Panc1 (cell line): ENCODE results near the gene SCRG1. TPM values are rescaled to one million over a fixed set of nuclear protein-coding genes. Genes with fewer than 3 reads are reported as not detected.

Experiments used
- ATAC-seq: fragments of 200-7000 bp; cut with Tn5 transposase; 2 replicates; pipeline ENCODE4 v1.9.1; 2020; ENCODE audit warnings: mild to moderate bottlenecking, moderate library complexity
- BruUV-seq: library from RNA; stranded (reverse); fragments of 400-500 nt; replicated peaks from 2 replicates; lab custom pipeline; 2021; lab: Mats Ljungman, UMichigan
- CTCF ChIA-PET: fragments of 300-600 bp; sonication (Branson Sonifier 250); formaldehyde crosslinking; loops from one replicate; lab custom pipeline; 2022; ENCODE audit warnings: antibody characterized with exemption; lab: Charles Lee
- POLR2A ChIA-PET: fragments of 300-600 bp; sonication (Branson Sonifier 250); formaldehyde crosslinking; loops from one replicate; lab custom pipeline; 2022; ENCODE audit warnings: antibody characterized with exemption; lab: Charles Lee
- DNase-seq: peaks from one replicate; pipeline ENCODE4 v3.0.0-alpha.2; 2010; ENCODE audit warnings: low read depth, low spot score
- H3K27ac ChIP-seq: 2 replicates; pipeline ENCODE4 v1.5.1; 2011; ENCODE audit warnings: mild to moderate bottlenecking, low read length, inconsistent platforms
- H3K27me3 ChIP-seq: fragments of 200-500 bp; sonication (Bioruptor generic); 2 replicates; pipeline ENCODE4 v1.6.0; 2014; ENCODE audit warnings: low read length, inconsistent platforms; ENCODE audit not compliant: control insufficient read depth, insufficient read depth
- H3K36me3 ChIP-seq: fragments of 200-500 bp; sonication (Bioruptor generic); 2 replicates; pipeline ENCODE4 v1.5.1; 2014; ENCODE audit warnings: inconsistent platforms, mild to moderate bottlenecking, low read length, moderate library complexity; ENCODE audit not compliant: control insufficient read depth, insufficient read depth
- H3K4me1 ChIP-seq: 2 replicates; pipeline ENCODE4 v1.5.1; 2011; ENCODE audit warnings: inconsistent platforms, mild to moderate bottlenecking, low read length, moderate library complexity; ENCODE audit not compliant: control insufficient read depth, insufficient read depth
- H3K4me3 ChIP-seq, 2 experiments: 2 replicates each; pipeline ENCODE4 v1.5.1; 2011 to 2012; ENCODE audit warnings: low read depth in 2 of 2, low read length in 2 of 2, mild to moderate bottlenecking in 2 of 2, inconsistent platforms in 1 of 2, moderate library complexity in 1 of 2
- H3K9me3 ChIP-seq: fragments of 200-500 bp; sonication (Bioruptor generic); 2 replicates; pipeline ENCODE4 v1.5.1; 2014; ENCODE audit warnings: low read depth, mild to moderate bottlenecking, inconsistent platforms, low read length, moderate library complexity; ENCODE audit not compliant: control insufficient read depth, insufficient read depth
- POLR2AphosphoS5 ChIP-seq: IDR thresholded peaks from 2 replicates; pipeline ENCODE4 v1.6.1; 2012; ENCODE audit warnings: mild to moderate bottlenecking, low read depth, low read length, moderate library complexity
- SIN3A ChIP-seq: IDR thresholded peaks from 2 replicates; pipeline ENCODE4 v1.6.1; 2012; ENCODE audit warnings: low read depth, mild to moderate bottlenecking, low read length, moderate library complexity, borderline replicate concordance; ENCODE audit not compliant: insufficient read depth
- TCF7L2 ChIP-seq: IDR thresholded peaks from 2 replicates; pipeline ENCODE4 v1.6.1; 2011; ENCODE audit warnings: mild to moderate bottlenecking, low read depth, low read length, inconsistent platforms
- in situ Hi-C: cut with HindIII; loops from 2 replicates; pipeline ENCODE4 v1.10.0; 2016; ENCODE audit warnings: low sequenced_read_pairs, low pct_unique_long_range_greater_than_20kb
- intact Hi-C: fragments of 100-400 bp; cut with micrococcal nuclease; formaldehyde crosslinking; loops from one replicate; pipeline ENCODE4 v1.10.0; 2022; ENCODE audit not compliant: unreplicated experiment
- total RNA-seq: library from RNA; stranded (reverse); gene quantifications from one replicate; pipeline ENCODE4 v1.2.1, GENCODE V29; 2021; ENCODE audit not compliant: unreplicated experiment
- TF ChIP-seq, protein P1 (sequence below), 2 experiments: IDR thresholded peaks; 2 replicates each; pipeline ENCODE4 v1.6.1; 2011 to 2012; ENCODE audit warnings: low read depth in 2 of 2, control low read depth in 1 of 2, low read length in 1 of 2, mild to moderate bottlenecking in 1 of 2, moderate library complexity in 1 of 2; ENCODE audit not compliant: insufficient read depth in 1 of 2
- TF ChIP-seq, protein P2 (sequence below): fragments of 450-650 bp; IDR thresholded peaks from 2 replicates; pipeline ENCODE4 v1.5.1; 2017; ENCODE audit warnings: mild to moderate bottlenecking

Gene SCRG1
- total RNA-seq, 1 experiment from 2014 or later, result not detected

DNA sequence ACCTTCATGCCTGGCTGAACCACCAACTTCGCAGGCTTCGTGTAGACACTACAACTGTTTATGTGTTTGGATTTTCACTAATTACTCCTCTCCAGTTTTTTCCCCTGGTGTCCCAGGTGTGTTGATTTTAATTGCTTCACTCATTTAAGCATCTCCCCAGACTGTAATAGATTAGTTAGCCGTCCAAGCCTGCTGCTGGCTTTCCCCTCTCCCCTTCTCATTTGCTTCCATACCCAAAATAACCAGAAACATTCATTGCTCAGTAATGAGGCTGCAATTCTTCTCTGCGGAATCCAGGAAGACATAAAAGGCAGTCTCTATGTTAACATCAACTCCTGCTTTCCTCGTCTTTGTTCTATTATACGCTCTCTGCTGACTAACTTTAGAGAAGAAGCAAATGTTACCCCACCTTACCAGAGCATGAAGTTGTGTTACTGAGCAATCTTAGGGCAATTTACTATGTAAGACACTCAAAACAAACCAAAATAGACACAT is 37.9 kb upstream of the SCRG1 start:
- no peaks in the 10 kb centered on the region for H3K36me3 ChIP-seq
- intact Hi-C loops (no loop called here), in situ Hi-C loops (no loop called here)
- BruUV-seq, result no TSS peak
- no peak for ATAC-seq
- H3K27ac ChIP-seq, result no peak overlapping the region
- CTCF ChIA-PET, result no interaction called here
- POLR2A ChIA-PET, result no interaction called here
- H3K27me3 ChIP-seq, result no peaks in the 10 kb centered on the region
- TF ChIP-seq, protein P1, sequence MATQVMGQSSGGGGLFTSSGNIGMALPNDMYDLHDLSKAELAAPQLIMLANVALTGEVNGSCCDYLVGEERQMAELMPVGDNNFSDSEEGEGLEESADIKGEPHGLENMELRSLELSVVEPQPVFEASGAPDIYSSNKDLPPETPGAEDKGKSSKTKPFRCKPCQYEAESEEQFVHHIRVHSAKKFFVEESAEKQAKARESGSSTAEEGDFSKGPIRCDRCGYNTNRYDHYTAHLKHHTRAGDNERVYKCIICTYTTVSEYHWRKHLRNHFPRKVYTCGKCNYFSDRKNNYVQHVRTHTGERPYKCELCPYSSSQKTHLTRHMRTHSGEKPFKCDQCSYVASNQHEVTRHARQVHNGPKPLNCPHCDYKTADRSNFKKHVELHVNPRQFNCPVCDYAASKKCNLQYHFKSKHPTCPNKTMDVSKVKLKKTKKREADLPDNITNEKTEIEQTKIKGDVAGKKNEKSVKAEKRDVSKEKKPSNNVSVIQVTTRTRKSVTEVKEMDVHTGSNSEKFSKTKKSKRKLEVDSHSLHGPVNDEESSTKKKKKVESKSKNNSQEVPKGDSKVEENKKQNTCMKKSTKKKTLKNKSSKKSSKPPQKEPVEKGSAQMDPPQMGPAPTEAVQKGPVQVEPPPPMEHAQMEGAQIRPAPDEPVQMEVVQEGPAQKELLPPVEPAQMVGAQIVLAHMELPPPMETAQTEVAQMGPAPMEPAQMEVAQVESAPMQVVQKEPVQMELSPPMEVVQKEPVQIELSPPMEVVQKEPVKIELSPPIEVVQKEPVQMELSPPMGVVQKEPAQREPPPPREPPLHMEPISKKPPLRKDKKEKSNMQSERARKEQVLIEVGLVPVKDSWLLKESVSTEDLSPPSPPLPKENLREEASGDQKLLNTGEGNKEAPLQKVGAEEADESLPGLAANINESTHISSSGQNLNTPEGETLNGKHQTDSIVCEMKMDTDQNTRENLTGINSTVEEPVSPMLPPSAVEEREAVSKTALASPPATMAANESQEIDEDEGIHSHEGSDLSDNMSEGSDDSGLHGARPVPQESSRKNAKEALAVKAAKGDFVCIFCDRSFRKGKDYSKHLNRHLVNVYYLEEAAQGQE (IDR thresholded peaks at IDR 0.05; ENCODE audit: insufficient read depth in 1 of 2, low read depth in 2 of 2, low read length in 1 of 2), result no peak
- H3K9me3 ChIP-seq, result no peaks in the 10 kb centered on the region
- H3K4me1 ChIP-seq, result no peaks in the 10 kb centered on the region
- DNase-seq, result no peak
- no peak overlapping the region for H3K4me3 ChIP-seq

DNA sequence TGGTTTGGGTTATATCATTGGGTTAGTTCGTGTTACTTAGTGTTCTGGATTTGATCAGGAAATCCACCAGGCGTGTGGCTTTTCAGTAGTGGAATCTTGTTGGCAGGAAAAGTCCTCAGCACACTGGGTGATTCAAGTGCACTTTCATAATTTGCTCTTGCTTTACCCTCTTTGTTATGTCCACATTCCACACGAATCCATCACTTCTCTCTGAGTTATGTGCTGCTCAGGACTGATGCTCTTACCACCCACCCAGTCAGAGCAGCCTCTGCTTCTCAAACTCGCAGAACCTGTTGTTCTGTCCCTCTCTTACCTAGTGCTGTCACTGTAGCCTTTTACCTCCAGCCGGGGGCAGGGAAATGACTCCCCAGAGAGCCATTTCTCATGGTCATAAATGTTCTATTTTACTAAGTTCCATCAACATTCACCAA is 37.2 kb upstream of the SCRG1 start:
- TF ChIP-seq, protein P1 (IDR thresholded peaks at IDR 0.05; ENCODE audit: insufficient read depth in 1 of 2, low read depth in 2 of 2, low read length in 1 of 2), result no peak
- TF ChIP-seq, protein P2, sequence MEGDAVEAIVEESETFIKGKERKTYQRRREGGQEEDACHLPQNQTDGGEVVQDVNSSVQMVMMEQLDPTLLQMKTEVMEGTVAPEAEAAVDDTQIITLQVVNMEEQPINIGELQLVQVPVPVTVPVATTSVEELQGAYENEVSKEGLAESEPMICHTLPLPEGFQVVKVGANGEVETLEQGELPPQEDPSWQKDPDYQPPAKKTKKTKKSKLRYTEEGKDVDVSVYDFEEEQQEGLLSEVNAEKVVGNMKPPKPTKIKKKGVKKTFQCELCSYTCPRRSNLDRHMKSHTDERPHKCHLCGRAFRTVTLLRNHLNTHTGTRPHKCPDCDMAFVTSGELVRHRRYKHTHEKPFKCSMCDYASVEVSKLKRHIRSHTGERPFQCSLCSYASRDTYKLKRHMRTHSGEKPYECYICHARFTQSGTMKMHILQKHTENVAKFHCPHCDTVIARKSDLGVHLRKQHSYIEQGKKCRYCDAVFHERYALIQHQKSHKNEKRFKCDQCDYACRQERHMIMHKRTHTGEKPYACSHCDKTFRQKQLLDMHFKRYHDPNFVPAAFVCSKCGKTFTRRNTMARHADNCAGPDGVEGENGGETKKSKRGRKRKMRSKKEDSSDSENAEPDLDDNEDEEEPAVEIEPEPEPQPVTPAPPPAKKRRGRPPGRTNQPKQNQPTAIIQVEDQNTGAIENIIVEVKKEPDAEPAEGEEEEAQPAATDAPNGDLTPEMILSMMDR, result no peak
- TF ChIP-seq SIN3A, result no peak
- no peak for TF ChIP-seq POLR2AphosphoS5
- TF ChIP-seq TCF7L2, result no peak
- Histone ChIP-seq H3K27me3 (no peaks in the 10 kb centered on the region), H3K27ac (no peak overlapping the region), H3K4me3 (no peak overlapping the region), H3K36me3 (no peaks in the 10 kb centered on the region), H3K4me1 (no peaks in the 10 kb centered on the region), H3K9me3 (no peaks in the 10 kb centered on the region)
- intact Hi-C loops (no loop called here), in situ Hi-C loops (no loop called here)
- CTCF ChIA-PET, result no interaction called here
- ATAC-seq (no peak), DNase-seq (no peak)
- no TSS peak for BruUV-seq
- POLR2A ChIA-PET, result no interaction called here
